ENCODE data around the gene DLGAP1.

DNA sequence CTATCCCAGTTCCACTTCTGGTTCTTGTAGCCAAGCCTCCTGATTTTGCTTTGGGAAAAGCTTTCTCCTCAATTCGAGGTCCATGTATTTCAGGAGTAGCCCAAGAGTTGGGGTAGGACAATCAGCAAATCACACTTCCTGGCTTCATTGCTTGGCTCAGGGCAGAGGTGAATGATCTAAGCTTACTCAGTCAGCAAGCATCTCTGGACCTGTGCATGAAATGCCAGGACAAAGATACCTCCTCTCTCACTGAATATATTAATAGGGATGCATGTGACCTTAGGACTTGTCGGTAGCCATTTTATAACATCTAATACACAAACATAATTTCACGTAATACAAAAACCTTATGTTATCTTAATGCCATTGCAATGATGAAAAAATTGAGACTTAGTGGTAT, 632.0 kb downstream of the DLGAP1 start:
- TF ChIP-seq, protein P1, sequence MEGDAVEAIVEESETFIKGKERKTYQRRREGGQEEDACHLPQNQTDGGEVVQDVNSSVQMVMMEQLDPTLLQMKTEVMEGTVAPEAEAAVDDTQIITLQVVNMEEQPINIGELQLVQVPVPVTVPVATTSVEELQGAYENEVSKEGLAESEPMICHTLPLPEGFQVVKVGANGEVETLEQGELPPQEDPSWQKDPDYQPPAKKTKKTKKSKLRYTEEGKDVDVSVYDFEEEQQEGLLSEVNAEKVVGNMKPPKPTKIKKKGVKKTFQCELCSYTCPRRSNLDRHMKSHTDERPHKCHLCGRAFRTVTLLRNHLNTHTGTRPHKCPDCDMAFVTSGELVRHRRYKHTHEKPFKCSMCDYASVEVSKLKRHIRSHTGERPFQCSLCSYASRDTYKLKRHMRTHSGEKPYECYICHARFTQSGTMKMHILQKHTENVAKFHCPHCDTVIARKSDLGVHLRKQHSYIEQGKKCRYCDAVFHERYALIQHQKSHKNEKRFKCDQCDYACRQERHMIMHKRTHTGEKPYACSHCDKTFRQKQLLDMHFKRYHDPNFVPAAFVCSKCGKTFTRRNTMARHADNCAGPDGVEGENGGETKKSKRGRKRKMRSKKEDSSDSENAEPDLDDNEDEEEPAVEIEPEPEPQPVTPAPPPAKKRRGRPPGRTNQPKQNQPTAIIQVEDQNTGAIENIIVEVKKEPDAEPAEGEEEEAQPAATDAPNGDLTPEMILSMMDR (IDR thresholded peaks at IDR 0.05; ENCODE audit: insufficient read depth, low read length, poor library complexity, severe bottlenecking), result no peak
- no peak for TF ChIP-seq EZH2phosphoT487 (conservative IDR thresholded peaks at IDR 0.05; ENCODE audit: low read length)
